GM20000 (cell line): ENCODE measurements around the gene NUP93.

Experiments used
- DNase-seq: peaks from one replicate; pipeline ENCODE4 v3.0.0; 2012; ENCODE audit warnings: low spot score
- CTCF ChIP-seq: IDR thresholded peaks from 2 replicates; pipeline ENCODE4 v1.5.1; 2012; ENCODE audit warnings: mild to moderate bottlenecking, control low read depth; ENCODE audit errors: extremely low read depth, missing control alignments

NUP93 gene

GRCh38 chr16:56748191-56748590 lies 18.3 kb downstream of the NUP93 start:
- no peak for TF ChIP-seq CTCF
- DNase-seq, result no peak

- no peak for DNase-seq
- TF ChIP-seq CTCF, result no peak
These were observed 18.9 kb downstream of the NUP93 start for GRCh38 chr16:56748826-56749225.

GRCh38 chr16:56749672-56750491 lies 20.0 kb downstream of the NUP93 start:
- no peak for TF ChIP-seq CTCF
- DNase-seq, result no peak

- no peak for DNase-seq
- no peak for TF ChIP-seq CTCF
These were observed 23.5 kb downstream of the NUP93 start for GRCh38 chr16:56753410-56753809.

- TF ChIP-seq CTCF, result no peak
- DNase-seq, result no peak
These were observed 25.1 kb downstream of the NUP93 start for GRCh38 chr16:56755038-56755437.

GRCh38 chr16:56758432-56758831 lies 28.5 kb downstream of the NUP93 start:
- DNase-seq, result no peak
- no peak for TF ChIP-seq CTCF

GRCh38 chr16:56758930-56759329 lies 29.0 kb downstream of the NUP93 start:
- no peak for DNase-seq
- no peak for TF ChIP-seq CTCF
